GM21447 (cell line): Measurements from ENCODE around the gene LMAN2.
"Not testable (repeated sequence)": the region's sequence is repeated elsewhere in the genome, so short reads cannot be mapped to it uniquely, and the experiment has no call there.

ENCODE experiments used
- ATAC-seq: cut with Tn5 transposase; IDR thresholded peaks from one replicate; pipeline ENCODE4 v1.9.1; 2021; ENCODE audit not compliant: unreplicated experiment

Gene LMAN2

GRCh38 chr5:177378884-177379883 lies 27.7 kb upstream of the LMAN2 start:
- ATAC-seq, result peak; percentile 67

- no peak for ATAC-seq
Observed at GRCh38 chr5:177377851-177378776, 26.6 kb upstream of the LMAN2 start.

GRCh38 chr5:177376107-177376506 lies 24.6 kb upstream of the LMAN2 start:
- no peak for ATAC-seq

- ATAC-seq, result not testable (repeated sequence)
Observed at GRCh38 chr5:177375516-177375915, 24.0 kb upstream of the LMAN2 start.

- ATAC-seq, result no peak
Observed at GRCh38 chr5:177374211-177374610, 22.7 kb upstream of the LMAN2 start.

- ATAC-seq, result no peak
Observed at GRCh38 chr5:177373806-177374205, 22.3 kb upstream of the LMAN2 start.

GRCh38 chr5:177372910-177373309 lies 21.4 kb upstream of the LMAN2 start:
- ATAC-seq, result no peak

GRCh38 chr5:177372034-177372896 lies 20.8 kb upstream of the LMAN2 start:
- ATAC-seq, result no peak

- ATAC-seq, result no peak
Observed at GRCh38 chr5:177371120-177372033, 19.9 kb upstream of the LMAN2 start.

GRCh38 chr5:177370488-177371119 lies 19.1 kb upstream of the LMAN2 start:
- ATAC-seq, result peak; percentile 36

GRCh38 chr5:177369645-177370440 lies 18.4 kb upstream of the LMAN2 start:
- ATAC-seq, result no peak

GRCh38 chr5:177368869-177369644 lies 17.6 kb upstream of the LMAN2 start:
- no peak for ATAC-seq

GRCh38 chr5:177367981-177368868 lies 16.8 kb upstream of the LMAN2 start:
- ATAC-seq, result no peak

GRCh38 chr5:177367323-177367848 lies 15.9 kb upstream of the LMAN2 start:
- ATAC-seq, result no peak

- ATAC-seq, result no peak
Observed at GRCh38 chr5:177366528-177367322, 15.3 kb upstream of the LMAN2 start.
